ENCODE measurements around the gene PMM2.
A peak's percentile ranks its signal among the peaks of the same experiment; 100 is the strongest.
"Not testable (repeated sequence)": the region's sequence is repeated elsewhere in the genome, so short reads cannot be mapped to it uniquely, and the experiment has no call there.

PMM2 gene

DNA sequence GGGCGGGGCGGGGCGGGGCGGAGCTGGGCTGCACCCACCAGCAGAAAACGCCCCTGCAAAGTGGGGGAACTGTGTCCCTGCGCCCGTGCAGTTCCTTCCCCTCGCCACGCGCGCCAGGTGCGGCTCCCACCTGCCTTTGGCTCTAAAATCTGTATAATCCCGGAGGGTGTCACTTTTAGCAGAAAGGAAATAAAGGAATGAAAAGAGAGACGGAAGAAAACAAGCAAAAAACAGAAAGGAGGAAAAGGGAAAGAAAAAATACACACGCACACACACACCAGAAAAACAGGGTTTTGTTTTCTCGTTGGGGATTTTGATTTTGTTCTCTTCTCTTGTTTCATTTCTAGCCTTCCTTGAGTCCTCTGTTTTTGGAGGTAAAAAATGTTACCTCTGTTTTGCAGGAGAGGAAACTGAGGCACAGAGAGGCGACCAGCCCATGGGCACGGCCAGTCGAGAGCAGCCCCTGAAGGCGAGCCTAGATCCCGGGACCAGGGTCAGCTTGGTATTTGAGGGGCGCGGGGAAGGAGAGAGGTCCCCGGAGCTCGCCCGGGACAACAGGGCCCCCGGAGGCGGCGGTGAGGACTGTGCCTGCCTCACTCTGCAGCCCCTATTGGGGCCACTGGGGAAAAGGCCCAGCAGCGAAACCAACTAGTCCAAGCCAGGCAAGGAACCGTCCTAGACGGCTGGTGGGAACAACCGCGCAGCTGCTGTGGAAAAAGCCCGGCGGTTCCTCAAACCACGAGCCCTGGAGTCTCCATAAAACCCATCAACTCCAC lies 71.8 kb downstream of the PMM2 start:
- DNase-seq = peak; percentile 53

GRCh38 chr16:8869988-8870241 lies 72.3 kb downstream of the PMM2 start:
- not testable (repeated sequence) for DNase-seq

DNA sequence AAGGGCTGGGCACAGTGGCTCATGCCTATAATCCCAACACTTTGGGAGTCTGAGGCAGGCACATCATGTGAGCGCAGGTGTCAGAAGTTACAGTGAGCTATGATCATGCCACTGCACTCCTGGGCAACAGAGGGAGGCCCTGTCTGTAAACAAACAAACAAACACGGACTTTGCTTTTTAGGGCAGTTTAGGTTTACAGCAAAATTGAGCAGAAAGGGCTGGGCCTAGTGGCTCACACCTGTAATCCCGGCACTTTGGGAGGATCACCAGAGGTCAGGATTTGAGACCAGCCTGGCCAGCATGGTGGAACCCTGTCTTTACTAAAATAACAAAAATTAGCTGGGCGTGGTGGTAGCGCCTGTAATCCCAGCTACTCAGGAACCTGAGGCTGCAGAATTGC lies 74.4 kb downstream of the PMM2 start:
- DNase-seq = no peak

DNA sequence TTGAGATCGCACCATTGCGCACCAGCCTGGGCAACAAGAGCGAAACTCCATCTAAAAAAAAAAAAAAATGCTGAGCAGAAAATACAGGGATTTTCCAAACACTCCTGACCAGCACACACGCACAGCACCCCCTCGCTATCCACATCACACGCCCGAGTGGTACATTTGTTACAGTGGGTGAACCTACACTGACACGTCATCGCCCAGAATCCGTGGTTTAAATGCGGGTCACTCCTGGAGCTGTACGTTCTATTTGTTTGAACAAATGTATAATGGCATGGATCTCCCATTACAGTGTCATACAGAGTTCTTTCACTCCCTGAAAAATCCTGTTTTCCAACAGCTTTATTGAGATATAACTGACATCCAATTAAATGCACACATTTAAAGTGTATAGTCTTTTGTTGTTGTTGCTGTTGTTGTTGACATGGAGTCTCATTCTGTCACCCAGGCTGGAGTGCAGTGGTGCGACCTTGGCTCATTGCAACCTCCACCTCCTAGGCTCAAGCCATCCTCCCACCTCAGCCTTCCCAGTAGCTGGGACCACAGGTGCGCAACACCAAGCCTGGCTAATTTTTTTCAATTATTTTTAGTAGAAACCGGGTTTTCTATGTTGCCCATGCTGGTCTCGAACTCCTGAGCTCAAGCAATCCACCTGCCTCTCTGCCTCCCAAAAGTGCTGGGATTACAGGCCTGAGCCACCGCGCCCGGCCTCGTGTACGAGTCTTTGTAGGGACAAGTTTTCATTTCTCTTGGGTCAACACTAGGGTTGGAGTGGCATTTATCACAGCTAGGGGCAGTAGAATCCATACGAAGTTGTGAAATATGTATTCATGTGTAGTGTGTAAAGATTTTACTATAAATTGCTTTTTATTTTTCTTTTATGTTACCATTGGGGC lies 75.6 kb downstream of the PMM2 start:
- DNase-seq = no peak

- not testable (repeated sequence) for DNase-seq
Observed at GRCh38 chr16:8873866-8874195, 76.2 kb downstream of the PMM2 start.

GRCh38 chr16:8874388-8874787 lies 76.7 kb downstream of the PMM2 start:
- no peak for DNase-seq

- DNase-seq = not testable (repeated sequence)
Observed at GRCh38 chr16:8875317-8875716, 77.7 kb downstream of the PMM2 start.

DNA sequence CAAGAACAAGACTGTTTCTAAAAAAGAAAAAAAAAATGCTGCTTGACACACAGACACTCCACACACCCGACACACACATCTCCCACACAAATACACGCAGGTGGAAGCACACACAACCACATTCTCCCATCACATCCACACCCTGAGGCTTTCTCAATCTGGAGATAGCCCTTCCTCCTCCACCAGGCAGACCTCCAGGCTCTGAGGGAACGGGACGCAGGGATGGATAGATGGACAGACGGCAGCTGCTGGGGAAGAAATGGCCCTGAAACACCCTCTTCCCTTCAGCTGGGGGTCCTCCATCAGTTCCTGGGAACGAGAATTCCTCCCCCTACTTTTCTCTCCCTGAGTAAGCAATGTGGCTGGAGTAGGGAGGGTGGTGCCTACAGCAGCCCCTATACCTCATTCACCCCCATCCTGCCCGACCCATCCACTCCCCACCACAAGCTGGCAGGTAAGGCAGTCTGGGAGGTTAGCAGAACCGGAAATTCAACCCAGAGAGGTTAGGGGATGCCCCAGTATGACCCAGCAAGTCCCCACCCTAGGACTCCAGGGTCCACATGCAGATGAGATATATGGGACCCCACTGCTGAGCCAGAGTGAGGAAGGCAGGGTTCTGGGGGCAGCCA lies 80.4 kb downstream of the PMM2 start:
- DNase-seq = no peak

GRCh38 chr16:8878523-8878911 lies 80.9 kb downstream of the PMM2 start:
- DNase-seq = no peak

DNA sequence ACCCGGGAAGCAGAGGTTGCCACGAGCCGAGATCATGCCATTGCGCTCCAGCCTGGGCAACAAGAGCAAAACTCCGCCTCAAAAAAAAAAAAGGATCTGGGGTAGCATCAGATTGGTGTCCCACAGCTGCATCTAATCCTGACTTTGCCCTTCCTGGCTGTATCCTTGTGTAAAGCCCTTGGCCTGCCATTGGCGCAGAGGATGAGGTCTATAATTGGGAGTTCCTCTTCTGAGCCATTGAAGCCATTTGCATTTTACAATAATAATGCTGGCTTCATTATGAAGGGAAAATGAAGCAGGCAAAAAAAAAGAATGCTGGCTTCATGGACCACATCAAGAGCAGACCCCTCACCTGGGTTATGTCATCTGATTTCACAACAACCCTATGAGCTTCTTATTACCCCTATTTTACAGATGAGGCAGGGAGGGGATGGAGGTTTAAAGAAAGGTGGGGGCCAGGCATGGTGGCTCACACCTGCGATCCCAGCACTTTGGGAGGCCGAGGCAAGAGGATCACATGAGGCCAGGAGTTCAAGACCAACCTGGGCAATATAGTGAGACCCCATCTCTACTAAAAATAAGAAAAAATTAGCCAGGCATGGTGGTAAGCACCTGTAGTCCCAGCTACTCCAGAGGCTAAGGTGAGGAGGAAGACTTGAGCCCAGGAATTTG lies 83.3 kb downstream of the PMM2 start:
- DNase-seq = no peak

GRCh38 chr16:8882041-8882617 lies 84.5 kb downstream of the PMM2 start, which contains the start of gene LITAFD:
Gene LITAFD, plus strand, starts transcription at chr16:8882351. Its CDS starts 2,005 bp downstream, at chr16:8884356.
- DNase-seq = no peak

- no peak for DNase-seq
Observed at GRCh38 chr16:8882725-8883377, 85.2 kb downstream of the PMM2 start.

DNA sequence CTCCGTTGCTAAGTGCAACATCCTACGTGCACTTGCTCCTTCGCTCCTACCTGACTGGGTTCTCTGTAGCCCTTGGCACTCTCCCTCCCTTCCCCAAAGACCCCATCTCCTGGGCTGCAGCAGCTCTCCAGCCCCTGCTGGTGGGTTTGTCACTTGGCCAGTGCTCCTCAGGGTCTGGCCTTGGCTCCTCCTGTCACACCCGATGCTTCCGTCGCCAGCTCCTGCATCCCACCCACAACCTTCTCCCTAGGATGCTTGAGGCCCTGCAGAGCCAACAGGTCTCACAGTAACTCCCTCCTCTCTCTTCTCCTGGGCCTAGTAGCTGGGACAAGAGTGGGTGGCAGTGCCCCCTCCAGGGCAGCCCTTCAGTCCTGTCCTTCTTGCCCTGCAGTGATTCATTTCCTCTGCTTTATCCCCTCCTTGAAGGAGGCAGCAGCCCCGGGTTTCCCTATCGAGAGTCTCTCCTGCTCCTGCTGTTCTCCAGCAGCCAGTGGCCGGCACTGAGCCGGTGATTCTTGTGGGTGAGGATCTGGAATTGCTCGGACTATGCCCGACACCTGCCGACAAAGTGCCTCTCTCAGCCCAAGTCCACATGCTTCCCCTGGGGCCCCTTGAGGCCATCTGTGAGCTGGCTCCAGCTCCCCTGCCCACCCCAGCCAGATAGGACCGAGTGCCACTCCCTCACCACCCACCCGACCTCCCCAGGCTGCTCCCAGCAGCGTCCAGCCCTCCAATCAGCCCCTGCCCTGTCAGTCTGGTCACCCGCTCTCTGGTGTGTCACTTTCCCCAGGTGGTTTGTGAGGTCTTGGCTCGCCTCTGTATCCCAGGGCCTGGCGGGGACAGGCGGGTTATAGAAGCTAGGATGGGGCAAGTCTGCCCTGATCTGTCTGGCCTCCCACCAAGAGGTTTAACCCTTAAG lies 88.3 kb downstream of the PMM2 start:
- peak; percentile 66 for DNase-seq

DNA sequence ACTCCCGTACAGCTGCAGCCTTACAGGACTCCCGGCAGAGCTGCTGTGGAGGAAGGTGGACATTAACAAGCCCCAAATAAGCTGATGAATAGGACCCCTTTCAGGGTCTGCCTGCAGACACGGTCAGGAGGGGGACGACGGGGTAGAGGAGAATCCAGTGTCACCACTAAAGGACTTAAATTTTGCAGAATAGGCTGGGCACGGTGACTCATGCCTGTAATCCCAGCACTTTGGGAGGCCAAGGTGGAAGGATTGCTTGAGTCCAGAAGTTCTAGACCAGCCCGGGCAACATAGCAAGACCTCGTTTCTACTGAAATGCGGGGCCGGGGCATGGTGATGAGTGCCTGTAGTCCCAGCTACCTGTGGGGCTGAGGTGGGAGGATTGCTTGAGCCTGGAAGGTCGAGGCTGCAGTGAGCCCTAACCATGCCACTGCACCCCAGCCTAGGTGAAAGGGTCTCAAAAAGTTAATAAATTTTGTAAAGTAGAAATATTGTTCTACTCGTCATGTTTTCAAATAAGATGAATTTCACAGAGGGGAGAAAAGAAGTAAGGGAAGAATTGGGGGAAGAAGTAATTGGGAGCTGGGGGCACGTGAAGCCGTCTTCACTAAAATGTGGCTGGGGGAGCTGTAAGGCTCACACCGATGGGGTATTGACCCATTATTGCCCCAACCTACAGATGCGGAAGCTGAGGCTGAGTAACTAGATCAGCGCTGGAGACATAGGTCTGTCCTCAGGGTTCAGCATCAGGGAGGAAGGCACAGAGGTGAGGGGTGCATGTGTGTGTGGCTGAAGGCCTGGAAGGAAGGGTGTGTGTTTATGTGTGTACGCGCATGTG lies 89.2 kb downstream of the PMM2 start:
- no peak for DNase-seq

GRCh38 chr16:8887431-8887765 lies 89.8 kb downstream of the PMM2 start:
- no peak for DNase-seq

- DNase-seq = no peak
Observed at GRCh38 chr16:8887952-8888560, 90.4 kb downstream of the PMM2 start.

DNA sequence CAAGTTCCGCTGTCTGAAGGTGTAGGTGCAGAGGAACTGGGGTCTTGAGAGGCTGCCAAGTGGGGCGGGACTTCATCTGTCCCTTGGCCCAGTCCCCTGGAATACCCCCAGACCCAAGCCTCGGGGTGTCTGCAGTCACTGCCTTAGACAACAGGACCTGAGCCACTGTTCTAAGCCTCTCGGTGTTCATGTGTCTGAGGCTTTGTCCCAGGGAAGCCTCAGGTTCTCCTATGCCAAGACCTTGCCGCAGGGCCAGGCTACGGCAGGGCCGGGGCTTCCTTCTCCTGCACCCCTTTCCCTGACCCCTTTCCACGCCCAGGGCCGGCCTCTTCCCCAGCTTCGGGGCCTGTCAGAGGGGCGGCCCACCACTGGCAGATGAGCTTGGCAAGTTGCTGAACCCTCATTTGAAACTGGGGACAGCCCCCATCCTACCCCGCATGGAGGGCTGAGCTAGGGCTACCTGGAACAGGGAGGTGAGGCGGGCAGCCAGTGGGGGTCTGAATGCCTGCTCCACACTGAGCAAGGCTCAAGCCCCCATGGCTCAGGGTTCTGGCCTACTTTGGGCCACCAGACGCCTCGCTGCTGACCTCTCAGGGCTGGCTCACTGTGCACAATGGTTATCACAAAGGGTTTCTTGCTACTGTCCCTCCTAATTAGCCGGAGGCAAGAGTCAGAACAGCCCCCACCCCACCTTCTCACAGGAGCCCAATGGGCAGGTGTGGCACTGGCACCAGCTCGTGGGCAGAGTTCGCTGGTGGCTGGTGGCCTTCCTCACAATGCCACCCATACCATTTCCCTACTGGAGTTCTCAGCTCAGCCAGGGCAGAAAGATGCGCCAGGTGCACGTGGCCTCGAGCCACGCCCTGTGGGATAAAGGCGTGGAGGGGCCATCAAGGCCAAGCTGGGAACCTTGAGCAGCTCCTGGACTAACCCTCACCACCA lies 91.6 kb downstream of the PMM2 start:
- no peak for DNase-seq

GRCh38 chr16:8889893-8890548 lies 92.4 kb downstream of the PMM2 start:
- no peak for DNase-seq
